ENCODE results near the gene KPNA3.

- TF ChIP-seq EZH2 (IDR thresholded peaks at IDR 0.05; ENCODE audit: borderline replicate concordance, insufficient read depth, low read length, poor library complexity, severe bottlenecking) = no peak
- no peak for TF ChIP-seq EP300 (conservative IDR thresholded peaks at IDR 0.05; ENCODE audit: poor library complexity, severe bottlenecking)
- no peak for TF ChIP-seq CTCF (IDR thresholded peaks at IDR 0.05; ENCODE audit: poor library complexity, severe bottlenecking)
- TF ChIP-seq REST (IDR thresholded peaks at IDR 0.05; ENCODE audit: borderline replicate concordance) = no peak
These were observed 13.6 kb upstream of the KPNA3 start for GRCh38 chr13:49806126-49806536.
